Loucy (cell line): ENCODE measurements around the gene SCD5.

Experiments used
- H2AFZ ChIP-seq: fragments of 200-600 bp; sonication (generic); 2 replicates; pipeline ENCODE4 v1.6.0; 2016; ENCODE audit warnings: antibody characterized with exemption, mild to moderate bottlenecking, low read length, moderate library complexity
- H3F3A ChIP-seq: fragments of 200-600 bp; 2 replicates; pipeline ENCODE4 v1.6.0; 2016; ENCODE audit warnings: antibody characterized with exemption, low read depth, mild to moderate bottlenecking
- H3K27me3 ChIP-seq: fragments of 200-600 bp; sonication (generic); 2 replicates; pipeline ENCODE4 v1.6.1; 2014; ENCODE audit warnings: low read length, mild to moderate bottlenecking; ENCODE audit not compliant: insufficient read depth, poor library complexity, severe bottlenecking
- H3K36me3 ChIP-seq: fragments of 200-600 bp; sonication (generic); 2 replicates; pipeline ENCODE4 v1.6.1; 2016; ENCODE audit warnings: low read length; ENCODE audit not compliant: insufficient read depth
- H3K4me1 ChIP-seq: fragments of 200-600 bp; sonication (generic); 2 replicates; pipeline ENCODE4 v1.5.1; 2014; ENCODE audit warnings: low read length, mild to moderate bottlenecking; ENCODE audit not compliant: insufficient read depth, poor library complexity, severe bottlenecking
- H3K4me2 ChIP-seq: fragments of 200-600 bp; sonication (generic); 2 replicates; pipeline ENCODE4 v1.6.0; 2014; ENCODE audit warnings: antibody characterized with exemption, low read length, low read depth, mild to moderate bottlenecking; ENCODE audit not compliant: poor library complexity, severe bottlenecking
- H3K4me3 ChIP-seq: fragments of 200-600 bp; sonication (generic); 2 replicates; pipeline ENCODE4 v1.5.1; 2014; ENCODE audit warnings: low read length, mild to moderate bottlenecking, mixed read lengths; ENCODE audit not compliant: poor library complexity, severe bottlenecking
- H3K79me2 ChIP-seq: fragments of 200-600 bp; sonication (generic); 2 replicates; pipeline ENCODE4 v1.6.1; 2014; ENCODE audit warnings: low read length; ENCODE audit not compliant: insufficient read depth
- H3K9ac ChIP-seq: fragments of 200-600 bp; sonication (generic); 2 replicates; pipeline ENCODE4 v1.6.0; 2014; ENCODE audit warnings: mild to moderate bottlenecking, low read depth, low read length, moderate library complexity; ENCODE audit not compliant: poor library complexity, severe bottlenecking
- H3K9me2 ChIP-seq: fragments of 200-600 bp; sonication (generic); replicated peaks from 2 replicates; pipeline ENCODE4 v1.6.1; 2016; ENCODE audit warnings: low read depth, low read length, mixed read lengths
- H3K9me3 ChIP-seq: fragments of 200-600 bp; sonication (generic); 2 replicates; pipeline ENCODE4 v1.6.1; 2014; ENCODE audit warnings: mild to moderate bottlenecking, antibody characterized with exemption, low read length, low read depth; ENCODE audit not compliant: insufficient read depth
- H4K20me1 ChIP-seq: fragments of 200-600 bp; sonication (generic); 2 replicates; pipeline ENCODE4 v1.6.0; 2014; ENCODE audit warnings: antibody characterized with exemption, low read length, mild to moderate bottlenecking; ENCODE audit not compliant: insufficient read depth, poor library complexity, severe bottlenecking
- CTCF ChIP-seq: fragments of 200-600 bp; sonication (generic); conservative IDR thresholded peaks from 2 replicates; pipeline ENCODE4 v1.5.1; 2014; ENCODE audit warnings: mild to moderate bottlenecking, antibody characterized with exemption, low read length
- EZH2phosphoT487 ChIP-seq: fragments of 200-600 bp; IDR thresholded peaks from 2 replicates; pipeline ENCODE4 v1.6.1; 2018; ENCODE audit warnings: antibody characterized with exemption, mild to moderate bottlenecking, moderate library complexity, borderline replicate concordance

Gene SCD5

GRCh38 chr4:82748810-82749470, 49.7 kb downstream of the SCD5 start:
- Histone ChIP-seq H3K36me3 (no peaks in the 10 kb centered on the region), H3K79me2 (peaks cover 10% of the 10 kb centered on the region; the same call in 1 of the 2 replicates), H3K4me2 (no peak overlapping the region), H3K9me3 (no peaks in the 10 kb centered on the region), H4K20me1 (no peaks in the 10 kb centered on the region), H3K4me3 (no peak overlapping the region), H3F3A (no peaks in the 10 kb centered on the region), H3K9ac (no peak overlapping the region), H3K9me2 (no peaks in the 10 kb centered on the region), H2AFZ (no peak overlapping the region), H3K4me1 (no peaks in the 10 kb centered on the region), H3K27me3 (no peaks in the 10 kb centered on the region)
- TF ChIP-seq EZH2phosphoT487 (no peak), CTCF (no peak)

DNA sequence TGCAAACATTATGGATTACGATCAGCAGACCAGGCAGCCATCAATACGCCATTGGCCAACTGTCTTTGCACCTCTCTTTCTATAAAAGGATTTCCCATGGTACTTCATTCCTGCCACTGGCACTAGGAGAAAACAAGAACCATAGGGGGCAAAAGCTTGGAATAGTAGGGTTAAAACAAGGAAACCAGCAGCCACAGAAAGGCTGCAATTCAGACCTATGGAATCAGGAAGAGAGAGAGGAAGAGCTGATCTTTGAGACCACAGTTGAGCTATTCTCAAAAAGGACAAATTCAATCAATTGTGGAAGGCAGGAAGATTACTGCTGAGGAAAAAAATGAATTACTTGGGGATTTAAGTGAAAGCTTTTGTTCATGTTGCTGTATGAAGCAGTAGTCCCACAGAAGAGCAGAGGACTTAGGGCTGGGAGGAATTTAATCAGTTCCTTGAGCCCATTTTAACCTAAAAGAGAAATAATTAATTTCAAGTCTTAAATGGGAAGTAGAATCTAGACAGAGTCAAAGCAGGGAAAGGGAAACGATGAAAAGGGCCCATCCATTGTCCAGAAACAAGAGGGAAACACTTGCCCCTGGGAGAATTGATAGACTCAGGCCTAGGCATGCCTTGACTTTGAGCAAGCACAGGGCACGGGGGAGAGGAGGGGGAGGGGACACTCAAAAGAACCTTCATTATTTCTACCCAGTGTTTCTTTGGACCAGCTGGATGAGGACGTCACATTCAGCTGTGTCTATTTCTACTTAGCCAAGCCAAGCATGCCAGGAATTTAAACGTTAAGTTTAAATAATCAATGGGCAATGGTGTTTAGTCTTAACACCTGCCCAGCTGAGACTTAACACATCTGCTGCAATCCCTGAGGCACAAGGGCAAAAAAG, 50.7 kb downstream of the SCD5 start:
- Histone ChIP-seq H3K36me3 (no peaks in the 10 kb centered on the region), H3K27me3 (no peaks in the 10 kb centered on the region), H3K9ac (no peak overlapping the region), H3K4me1 (no peaks in the 10 kb centered on the region), H3K4me3 (no peak overlapping the region), H3K9me2 (no peaks in the 10 kb centered on the region), H3K79me2 (peaks cover 4% of the 10 kb centered on the region; the same call in 1 of the 2 replicates), H2AFZ (no peak overlapping the region), H3K9me3 (no peaks in the 10 kb centered on the region), H3K4me2 (no peak overlapping the region), H3F3A (no peaks in the 10 kb centered on the region), H4K20me1 (no peaks in the 10 kb centered on the region)
- no peak for TF ChIP-seq EZH2phosphoT487
- no peak for TF ChIP-seq CTCF

DNA sequence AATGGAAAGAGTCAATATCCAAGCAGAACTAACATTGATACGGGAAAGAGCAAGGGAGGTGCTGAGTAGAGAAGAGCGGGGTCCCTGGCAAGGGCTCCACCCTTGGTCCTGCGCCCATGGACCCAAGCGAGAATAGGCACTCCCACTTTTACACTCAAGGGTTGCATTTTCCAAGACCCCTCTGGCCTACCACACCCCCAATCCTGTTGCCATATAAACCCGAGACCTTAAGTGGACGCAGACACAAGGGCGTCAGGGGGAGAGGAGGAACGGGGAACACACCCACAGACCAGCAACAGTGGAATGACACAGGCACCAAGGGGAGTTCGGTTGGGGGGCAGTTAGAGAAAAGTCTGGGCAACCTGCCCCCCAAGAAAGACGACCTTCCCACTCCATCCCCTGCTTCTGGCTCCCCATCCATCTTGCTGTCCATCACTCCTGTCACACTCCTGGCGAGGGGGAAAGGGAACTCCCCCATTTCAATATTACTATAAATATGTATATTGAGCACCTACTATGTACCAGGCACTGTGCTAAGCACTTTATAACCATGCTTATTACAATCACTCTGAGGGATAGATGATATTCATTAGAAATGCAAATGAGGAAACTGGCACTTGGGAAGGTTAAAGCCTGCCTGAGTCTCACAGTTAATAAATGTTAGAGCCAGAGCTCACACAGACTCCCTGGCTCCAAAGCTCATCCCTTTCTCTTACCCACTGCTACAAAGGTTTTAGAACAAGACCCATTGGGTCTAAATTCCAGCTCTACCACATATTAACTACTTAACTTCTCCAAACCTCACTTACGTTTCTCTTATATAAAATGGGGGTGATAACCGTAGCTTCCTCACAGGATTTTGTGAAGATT, 51.7 kb downstream of the SCD5 start:
- Histone ChIP-seq H3K9me2 (no peaks in the 10 kb centered on the region), H3K9ac (no peak overlapping the region), H3K4me3 (no peak overlapping the region), H2AFZ (no peak overlapping the region), H3K4me2 (no peak overlapping the region), H4K20me1 (no peaks in the 10 kb centered on the region), H3K27me3 (no peaks in the 10 kb centered on the region), H3F3A (no peaks in the 10 kb centered on the region), H3K4me1 (no peaks in the 10 kb centered on the region), H3K9me3 (no peaks in the 10 kb centered on the region), H3K36me3 (no peaks in the 10 kb centered on the region), H3K79me2 (peaks cover 4% of the 10 kb centered on the region; the same call in 1 of the 2 replicates)
- no peak for TF ChIP-seq CTCF
- TF ChIP-seq EZH2phosphoT487 = no peak
